GM21360 (cell line): ENCODE data around the gene BHLHE41.

Experiments used
- ATAC-seq: cut with Tn5 transposase; IDR thresholded peaks from one replicate; pipeline ENCODE4 v1.9.1; 2021; ENCODE audit warnings: mild to moderate bottlenecking, moderate library complexity; ENCODE audit not compliant: unreplicated experiment

The BHLHE41 gene

DNA sequence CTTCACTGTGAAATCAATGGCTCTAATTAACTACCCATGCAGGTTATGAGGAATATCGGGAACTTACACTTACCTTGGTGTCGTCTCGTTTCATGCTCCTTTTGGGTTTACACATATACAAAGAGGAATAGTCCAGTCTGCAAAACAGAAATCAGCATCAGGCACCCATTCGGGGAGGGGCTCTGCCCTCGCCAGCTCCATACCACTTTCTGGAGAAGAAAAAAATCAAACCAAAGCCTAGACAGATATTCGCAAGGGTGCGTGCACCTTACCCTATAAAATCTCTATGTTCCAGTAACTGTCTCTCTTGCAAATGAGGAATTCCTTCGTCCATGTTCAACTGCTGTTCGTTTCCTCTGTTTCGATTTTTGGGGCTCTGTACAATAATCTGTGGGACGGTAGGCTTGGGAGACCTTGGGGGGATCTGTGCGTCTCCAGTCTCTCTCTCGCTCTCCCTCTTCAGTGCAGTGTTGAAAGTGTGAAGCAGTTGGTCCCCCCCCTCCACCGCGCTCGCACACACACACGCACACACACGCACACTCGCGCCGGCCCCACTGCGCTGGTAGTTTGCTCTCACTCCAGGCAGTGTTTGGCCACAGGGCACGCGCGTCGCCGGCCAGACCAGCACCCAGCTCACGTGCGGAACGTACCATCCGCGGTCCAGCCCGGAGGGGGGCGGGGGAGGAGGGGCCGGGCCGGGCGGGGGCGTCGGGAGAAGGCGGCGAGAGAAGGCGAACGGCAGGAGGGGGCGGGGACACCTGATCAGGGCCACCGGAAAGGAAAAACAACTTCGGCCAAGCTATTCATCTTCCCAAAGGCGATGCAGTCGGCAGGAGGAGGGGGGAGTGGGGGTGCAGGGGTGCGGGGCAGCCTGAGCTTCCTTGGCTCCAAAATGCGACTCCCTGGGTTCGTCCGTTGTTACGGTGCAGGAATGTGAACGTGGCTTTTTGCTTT is at the start of gene BHLHE41:
Gene BHLHE41, minus strand, starts transcription at position 592 of the 954 bp plus-strand sequence. Its CDS starts 258 bp downstream, at position 334.
- no peak for ATAC-seq

DNA sequence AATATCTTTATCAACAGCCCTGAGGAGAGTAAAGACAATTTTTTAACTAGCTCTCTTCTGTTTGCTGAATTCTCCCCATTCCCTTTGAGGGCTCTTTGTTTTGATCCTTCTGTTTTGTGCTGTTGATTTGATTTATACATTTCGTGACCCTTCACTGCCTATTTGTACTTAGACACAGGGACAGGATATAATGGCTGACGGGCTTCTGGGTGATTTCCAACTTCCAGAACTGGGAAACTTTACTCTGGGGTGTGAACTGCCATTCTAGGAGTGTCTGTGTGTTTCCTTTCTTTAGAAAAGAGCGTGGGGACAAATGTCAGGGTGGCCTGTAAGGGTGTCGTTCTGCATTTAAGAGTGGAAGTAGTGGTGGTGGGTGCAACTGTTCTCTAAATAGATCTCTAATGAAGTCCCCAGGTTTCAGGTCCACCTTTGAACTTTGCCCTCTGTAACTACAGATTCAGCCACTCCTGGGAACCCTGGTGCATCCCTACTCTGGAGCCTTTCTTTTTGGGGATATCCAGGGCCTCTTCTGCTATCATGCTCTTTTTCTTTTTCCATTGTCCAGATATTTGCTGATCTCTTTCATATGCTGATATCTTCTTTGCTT is 48.2 kb upstream of the BHLHE41 start:
- no peak for ATAC-seq

DNA sequence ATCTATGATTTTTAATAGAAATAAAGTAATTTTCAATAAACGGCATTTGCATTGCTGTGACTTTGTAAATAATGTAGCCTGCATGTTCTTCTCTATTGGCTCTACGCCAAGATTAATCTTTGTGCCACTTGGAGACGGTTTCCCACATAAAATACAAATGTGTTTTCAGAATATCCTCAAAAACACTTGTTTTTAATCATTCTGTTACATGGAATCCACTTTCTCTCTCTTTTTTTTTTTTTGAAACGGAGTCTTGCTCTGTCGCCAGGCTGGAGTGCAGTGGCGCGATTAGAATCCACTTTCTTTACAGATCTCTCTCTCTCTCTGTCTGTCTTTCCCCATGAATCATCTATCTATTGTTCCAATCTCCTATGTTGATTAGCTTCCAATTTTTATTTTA is 47.7 kb upstream of the BHLHE41 start:
- no peak for ATAC-seq

DNA sequence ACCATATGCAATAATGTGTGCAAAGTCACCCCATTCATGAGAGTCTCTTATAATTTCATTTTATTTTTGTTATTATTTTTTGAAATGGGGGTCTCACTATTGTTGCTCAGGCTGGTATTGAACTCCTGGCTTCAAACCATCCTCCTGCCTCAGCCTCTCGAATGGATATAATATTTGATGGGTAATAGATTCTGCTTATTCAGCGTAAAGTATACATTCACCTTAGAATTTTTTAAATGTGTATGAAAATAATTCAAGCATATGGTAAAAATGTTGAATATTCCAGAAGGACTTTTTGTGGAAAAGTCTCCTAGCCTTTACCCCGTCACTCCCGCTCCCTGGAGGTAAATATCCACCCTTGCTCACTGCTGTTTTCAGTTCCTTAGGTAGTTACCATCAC is 47.2 kb upstream of the BHLHE41 start:
- ATAC-seq = no peak

DNA sequence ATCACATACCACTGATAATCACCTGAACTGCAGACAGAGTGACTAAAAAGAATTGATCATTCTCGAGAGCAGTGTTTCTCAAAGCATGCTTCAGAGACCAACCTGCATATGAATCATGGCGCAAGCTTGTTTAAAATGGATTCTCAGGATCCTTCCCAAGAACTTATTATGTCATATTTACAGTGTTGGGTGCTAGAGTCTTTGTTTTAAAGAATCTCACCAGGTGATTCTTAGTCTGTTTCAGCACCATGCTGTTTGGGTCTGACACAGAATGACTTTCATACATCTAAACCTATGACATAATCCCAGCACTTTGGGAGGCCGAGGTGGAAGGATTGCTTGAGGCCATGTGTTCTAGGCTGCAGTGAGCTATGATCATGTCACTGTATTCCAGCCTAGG is 39.3 kb upstream of the BHLHE41 start:
- no peak for ATAC-seq

DNA sequence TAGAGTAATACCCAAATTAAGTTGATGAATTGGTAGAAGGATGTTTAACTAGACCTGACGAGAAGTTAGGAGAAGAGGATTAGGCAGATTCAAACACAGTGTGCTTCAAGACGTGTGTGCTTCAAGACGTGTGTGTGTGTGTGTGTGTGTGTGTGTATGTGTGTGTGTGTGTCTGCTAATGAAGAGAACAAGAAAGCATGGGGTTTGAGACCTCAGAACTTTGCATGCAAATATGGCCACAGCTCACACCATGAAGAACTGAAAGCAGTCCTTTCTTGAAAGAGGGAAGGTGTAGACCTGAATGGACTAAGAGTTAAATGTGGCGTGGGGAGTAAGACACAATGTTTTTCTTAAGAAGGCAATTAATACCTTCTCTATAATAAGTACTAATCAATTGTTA is 38.1 kb upstream of the BHLHE41 start:
- peak; percentile 75 for ATAC-seq

DNA sequence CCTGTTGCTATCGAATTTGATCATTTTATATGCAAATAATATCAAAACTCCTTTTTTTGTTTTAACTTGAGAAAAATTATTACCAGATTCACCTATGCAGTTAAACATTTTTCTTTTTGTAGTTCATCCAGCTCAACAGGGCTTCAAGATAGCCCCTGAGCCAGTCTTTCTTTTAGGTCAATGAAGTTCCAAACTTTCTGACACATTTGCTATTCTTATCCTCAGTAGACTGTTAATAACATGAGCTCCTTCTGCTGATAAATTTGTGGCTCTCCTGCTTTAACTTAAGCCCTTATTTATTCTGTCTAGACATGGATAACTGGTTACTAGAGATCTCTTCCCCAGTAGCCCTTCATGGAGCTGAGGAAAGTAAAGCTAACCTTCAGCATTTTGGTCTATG is 37.3 kb upstream of the BHLHE41 start:
- no peak for ATAC-seq

DNA sequence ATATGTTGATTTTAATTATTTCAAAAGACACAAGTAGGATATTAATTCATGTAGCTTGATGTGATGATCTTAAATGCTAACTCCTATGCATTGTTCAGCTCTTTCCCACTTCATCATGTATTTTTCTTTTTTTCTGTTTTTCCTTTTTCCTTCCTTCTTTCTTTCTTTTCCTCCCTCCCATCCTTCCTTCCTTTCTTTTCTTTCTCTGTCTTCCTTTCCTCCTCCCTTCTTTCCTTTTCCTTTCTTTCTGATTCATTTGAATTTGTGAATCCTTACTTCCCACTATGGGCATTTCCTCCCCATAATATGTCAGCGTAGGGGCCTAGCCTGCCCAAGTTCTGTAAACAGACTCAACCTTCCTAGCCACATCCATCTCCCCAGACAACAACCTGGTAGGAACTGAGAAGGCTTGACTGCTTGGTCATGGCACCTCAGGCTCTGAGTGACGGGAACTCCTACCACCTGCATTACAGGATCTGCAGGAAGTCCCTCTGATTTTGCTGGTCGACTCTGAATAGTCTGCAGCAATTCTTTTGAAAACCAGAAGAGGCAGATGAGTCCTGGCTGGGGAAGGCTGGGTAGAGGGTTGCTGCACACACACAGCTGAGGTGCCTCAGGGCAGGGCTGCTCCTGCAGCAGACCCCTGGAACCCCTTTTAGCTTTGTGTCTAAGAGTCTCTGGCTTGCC is 33.4 kb upstream of the BHLHE41 start:
- ATAC-seq = no peak

DNA sequence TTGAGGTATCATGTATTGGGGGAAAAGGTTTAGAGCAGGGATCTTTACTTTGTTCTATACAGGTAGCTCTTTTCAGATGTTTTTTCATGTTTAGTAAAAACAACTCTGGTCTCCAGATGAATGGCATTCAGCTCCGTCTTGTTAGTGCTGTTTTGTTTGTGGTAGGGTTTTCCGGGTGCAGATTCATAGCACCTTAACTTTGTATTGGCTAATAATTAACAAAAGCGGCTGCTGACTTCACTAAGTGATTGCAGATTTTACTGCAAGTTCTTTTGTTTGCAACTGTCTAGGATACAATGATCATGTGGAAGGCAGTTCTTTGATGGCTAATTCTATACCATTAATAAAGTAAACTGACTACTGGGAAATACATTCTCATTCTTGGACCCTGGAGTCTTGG is 32.2 kb upstream of the BHLHE41 start:
- no peak for ATAC-seq

DNA sequence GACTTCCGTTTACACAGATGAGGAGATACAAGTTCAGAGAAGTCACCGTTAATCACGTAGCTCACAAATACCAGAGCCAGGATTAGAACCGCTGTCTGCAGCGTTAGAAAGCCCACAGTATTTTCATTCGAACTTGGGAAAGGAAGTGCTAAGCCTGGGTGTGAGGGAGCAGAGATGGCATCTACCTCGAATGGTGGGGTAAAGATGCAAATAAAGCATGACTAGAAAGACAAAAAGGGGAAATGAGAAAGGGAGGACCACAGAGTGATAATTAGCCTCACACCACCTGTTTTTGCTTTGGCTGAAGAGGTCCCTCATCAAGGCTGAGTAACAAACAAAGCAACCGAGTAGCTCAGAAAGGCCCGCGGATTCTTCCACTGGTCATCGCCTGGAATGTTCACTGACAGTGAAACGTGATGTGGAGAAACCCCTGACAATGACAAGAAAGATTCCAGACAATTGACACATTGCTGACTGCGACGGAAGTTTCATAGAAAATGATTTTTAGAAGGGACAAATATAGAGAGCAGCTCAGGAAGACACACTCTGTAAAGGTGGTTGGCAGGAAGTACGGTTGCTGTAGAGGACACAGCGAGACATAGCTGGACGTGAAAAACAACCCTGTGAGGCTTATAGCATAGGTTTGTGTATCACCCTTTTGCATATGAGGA is 31.5 kb upstream of the BHLHE41 start:
- ATAC-seq = peak; percentile 88

DNA sequence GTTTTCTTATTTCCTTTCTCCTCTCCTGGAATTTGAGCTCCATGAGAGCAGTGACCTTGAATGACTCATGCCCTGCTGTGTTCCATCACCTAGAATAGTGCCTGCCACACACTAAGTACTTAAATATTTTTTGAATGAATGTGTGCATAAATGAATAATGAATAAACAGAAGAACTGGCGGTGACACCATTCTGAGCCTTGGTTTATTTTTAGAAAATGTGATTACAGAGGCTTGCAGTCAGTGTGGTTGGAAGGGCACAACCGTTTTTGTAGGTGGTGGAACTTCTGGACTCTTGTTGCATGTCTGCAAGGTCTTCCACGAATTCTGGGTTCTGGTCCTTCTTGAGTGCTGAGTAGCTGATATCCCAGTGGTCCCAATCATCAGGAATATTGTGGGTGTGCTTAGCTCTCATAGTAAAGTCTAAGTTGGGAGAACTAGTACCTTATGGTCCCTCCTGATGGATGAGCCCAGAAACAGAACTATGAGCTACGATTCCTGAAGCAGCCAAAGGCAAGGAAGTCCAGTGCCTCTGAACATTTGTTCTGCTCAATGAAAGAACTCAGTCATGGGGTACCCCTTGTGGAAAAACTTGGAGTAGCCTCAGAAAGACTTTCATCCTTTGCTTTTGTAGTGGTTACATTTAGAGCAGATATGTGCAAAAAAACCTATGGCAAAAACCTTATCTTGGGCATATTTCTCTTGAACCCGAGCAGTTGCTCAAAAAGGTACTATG is 28.8 kb upstream of the BHLHE41 start:
- no peak for ATAC-seq

DNA sequence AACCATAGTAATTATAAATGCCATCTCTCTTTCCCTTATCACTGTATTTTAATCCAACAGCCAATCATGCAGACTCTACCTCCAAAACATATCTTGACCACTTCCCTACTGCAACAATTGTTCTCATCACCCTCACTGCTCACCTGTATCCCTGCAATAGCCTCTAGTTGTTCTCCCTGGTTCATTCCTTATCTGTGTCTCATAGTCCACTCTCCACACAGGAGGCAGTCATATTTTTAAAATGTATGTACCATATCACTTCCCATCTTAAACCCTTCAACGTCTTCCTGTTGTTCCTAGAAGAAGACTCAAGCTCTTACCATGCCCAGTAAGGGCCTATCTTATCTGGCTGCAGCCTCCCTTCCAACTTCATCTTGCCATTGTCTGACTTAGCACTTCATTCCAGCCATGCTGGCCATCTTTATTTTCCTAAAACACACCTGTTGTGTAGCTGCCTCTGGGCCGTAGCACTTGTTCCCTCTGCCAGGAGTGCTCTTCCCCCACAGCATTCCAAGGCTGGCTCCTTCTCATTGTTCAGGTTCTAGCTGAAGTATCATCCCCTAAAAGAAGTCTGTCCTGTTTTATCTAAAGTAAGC is 27.8 kb upstream of the BHLHE41 start:
- ATAC-seq = no peak

DNA sequence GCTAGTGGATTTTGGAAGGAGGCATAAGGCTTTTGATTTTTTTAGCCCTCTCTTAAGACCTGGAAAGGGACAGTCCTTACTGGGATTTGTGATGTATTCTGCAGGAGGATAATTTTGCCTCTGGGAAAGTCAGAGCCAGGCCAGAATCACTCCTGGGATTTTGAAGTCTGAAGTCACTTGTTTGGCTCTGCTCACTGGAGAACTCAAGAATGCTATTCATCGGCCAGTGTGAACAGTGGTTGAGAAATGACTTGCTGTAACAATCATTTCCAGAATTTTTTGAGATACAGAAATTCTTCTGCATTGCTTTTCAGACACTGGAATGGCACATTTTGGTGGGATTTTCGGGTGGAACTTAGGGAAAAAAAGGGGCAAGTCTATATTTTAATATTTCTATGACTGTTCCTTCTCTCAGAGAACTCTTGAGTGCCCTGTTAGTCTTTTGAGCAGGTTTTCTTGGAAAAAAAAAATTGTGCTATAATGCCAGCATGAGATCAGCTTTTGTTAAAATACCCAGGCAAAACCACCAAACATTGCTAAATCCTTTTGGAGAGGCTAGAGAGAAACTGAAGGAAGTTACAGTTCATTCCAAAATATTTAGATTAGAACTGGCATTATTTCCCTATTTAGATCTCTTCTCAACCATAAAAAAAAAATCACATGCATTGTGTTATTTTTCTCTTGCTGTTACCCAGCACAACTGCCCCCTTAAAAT is 26.1 kb upstream of the BHLHE41 start:
- no peak for ATAC-seq

DNA sequence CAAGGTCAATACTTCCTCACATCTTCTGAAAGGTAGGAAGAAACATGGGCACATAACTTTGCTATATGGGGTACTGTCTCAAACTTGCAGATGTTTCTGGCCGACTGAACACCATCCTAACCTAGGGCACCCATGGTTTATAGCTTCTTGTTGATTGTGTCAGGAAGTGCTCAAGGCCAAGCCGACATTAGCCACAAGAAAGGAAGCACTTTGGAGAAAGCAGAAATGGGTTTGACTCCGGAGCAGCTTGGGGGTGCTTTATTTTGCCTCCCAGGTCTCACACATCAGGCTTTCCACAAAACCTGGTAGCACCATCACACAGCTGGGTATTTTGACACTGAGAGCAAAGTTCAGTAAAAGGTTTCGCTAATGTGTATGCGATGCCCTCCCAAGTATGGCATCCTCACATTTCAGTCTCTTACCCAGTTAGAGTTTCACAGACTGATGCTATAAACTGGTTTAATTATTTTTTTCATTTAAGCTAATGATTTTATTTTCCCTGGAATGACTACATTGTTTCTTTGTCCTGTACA is 25.2 kb upstream of the BHLHE41 start:
- ATAC-seq = no peak

DNA sequence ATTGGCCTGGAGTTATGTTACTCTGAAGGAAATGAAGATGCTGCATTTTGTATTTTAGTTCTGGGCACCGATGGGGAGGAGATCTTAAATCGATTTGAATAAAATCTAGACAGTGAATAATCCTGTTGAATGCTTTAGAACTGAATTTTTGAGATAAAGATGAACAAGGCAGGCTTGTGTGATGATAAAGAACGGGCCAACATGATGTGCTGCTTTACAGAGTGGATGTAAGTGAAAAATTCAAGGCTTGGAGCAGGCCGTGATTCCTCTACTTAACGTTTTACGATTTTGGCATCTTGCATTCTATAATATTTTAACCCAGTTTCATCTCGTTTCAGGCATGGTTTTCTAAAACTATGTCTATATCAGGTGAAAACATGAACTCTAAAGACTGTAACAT is 23.5 kb upstream of the BHLHE41 start:
- ATAC-seq = no peak

DNA sequence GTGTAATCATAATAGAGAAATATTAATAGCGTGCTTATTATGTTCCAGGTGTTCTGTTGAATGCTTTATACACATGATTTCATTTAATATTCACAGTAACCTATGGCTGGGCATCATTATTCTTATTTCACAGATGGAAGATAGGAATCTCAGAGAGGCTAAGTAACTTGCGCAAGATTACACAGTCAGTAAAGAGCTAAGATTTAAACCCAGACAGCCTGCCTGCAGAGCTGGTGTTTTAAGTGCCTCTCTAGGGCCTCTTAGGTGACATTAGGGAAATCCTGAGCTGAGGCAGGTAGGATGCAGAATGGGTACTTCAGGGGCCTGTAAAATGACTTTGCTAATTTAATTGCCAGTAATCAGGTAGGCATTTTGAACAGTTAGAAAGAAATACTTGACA is 18.5 kb upstream of the BHLHE41 start:
- ATAC-seq = no peak

DNA sequence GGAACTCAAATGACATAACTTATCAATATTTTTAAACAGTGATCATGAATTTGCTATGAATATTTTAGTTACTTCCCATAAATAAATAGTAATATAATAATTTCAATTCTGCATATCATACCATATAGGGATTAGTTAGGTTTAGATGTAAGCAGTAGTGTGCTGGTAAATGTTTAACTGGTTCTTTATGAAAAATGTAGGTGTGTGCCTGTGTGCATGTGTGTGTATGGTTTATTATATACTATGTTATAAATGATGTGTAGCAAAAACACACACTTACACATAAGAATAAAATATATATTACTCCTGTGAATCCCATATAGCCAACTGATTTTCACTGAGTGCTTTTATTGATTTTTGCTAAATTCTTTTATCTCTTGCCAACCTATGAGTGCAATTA is 14.0 kb upstream of the BHLHE41 start:
- ATAC-seq = no peak

DNA sequence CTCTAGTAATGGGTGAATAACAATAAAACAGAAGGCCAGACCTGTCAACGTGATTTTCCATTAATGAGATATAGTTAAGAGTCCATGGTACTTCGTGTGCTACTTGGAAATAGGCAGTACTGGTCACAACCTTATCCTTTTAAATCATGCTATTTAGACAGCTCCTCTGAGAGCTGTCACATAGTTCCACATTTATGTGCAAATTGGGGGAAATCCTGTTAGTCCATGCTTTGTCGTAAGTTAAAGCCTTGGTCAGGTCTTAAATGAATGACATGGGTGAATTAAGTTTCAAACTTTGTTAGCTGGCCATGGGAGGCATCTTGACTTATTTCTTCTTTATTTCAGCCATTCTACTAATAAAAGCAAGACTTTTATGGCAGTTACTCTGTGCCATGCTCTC is 11.9 kb upstream of the BHLHE41 start:
- no peak for ATAC-seq

DNA sequence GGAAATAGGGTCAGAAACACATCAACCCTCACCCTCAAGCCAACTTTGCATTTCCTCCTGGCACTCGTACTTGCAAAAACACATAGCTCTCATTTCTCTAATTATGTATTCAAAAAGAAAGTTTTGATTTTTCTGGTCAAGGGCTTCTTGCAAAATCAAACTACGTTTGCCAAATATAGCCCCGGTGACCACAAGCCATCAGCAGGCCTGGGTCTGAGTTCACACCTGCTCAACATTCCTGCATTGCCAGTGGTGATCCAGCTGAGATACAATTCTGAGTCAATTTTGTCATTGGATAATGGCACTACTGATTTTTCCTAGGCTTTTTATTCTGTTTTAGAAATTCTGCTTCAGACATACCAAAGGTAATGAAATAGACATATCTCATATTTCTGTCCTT is 10.7 kb upstream of the BHLHE41 start:
- ATAC-seq = no peak
